Mesendoderm (in vitro differentiated cells): ENCODE results near the gene DERA.
A peak's percentile ranks its signal among the peaks of the same experiment; 100 is the strongest.

ENCODE experiments used
- DNase-seq: peaks from one replicate; pipeline ENCODE4 v3.0.0; 2013
- H2AK5ac ChIP-seq: 2 replicates; pipeline ENCODE4 v1.6.1; 2013; ENCODE audit warnings: low read length, inconsistent platforms
- H2BK120ac ChIP-seq: 2 replicates; pipeline ENCODE4 v1.6.1; 2013; ENCODE audit warnings: low read depth, mild to moderate bottlenecking, low read length, moderate library complexity, mixed read lengths
- H2BK15ac ChIP-seq: replicated peaks from 2 replicates; pipeline ENCODE4 v1.6.1; 2013; ENCODE audit warnings: low read depth, mild to moderate bottlenecking, moderate library complexity
- H2BK5ac ChIP-seq: 2 replicates; pipeline ENCODE4 v1.6.1; 2013; ENCODE audit warnings: low read length, inconsistent platforms
- H3K18ac ChIP-seq: 2 replicates; pipeline ENCODE4 v1.6.1; 2013; ENCODE audit warnings: mild to moderate bottlenecking, low read length, mixed read lengths
- H3K23ac ChIP-seq: one replicate; pipeline ENCODE4 v1.6.1; 2013; ENCODE audit warnings: low read length
- H3K27ac ChIP-seq: 2 replicates; pipeline ENCODE4 v1.5.1; 2013; ENCODE audit warnings: low read depth, mild to moderate bottlenecking, inconsistent platforms, low read length, moderate library complexity
- H3K27me3 ChIP-seq: 2 replicates; pipeline ENCODE4 v1.6.1; 2013; ENCODE audit warnings: low read length, control low read depth, mild to moderate bottlenecking, inconsistent platforms; ENCODE audit not compliant: insufficient read depth, poor library complexity
- H3K36me3 ChIP-seq: 2 replicates; pipeline ENCODE4 v1.6.1; 2013; ENCODE audit warnings: low read length, inconsistent platforms; ENCODE audit not compliant: control insufficient read depth, insufficient read depth
- H3K4ac ChIP-seq: one replicate; pipeline ENCODE4 v1.6.1; 2013; ENCODE audit warnings: low read depth, mild to moderate bottlenecking, low read length, moderate library complexity
- H3K4me1 ChIP-seq: 2 replicates; pipeline ENCODE4 v1.6.1; 2013; ENCODE audit warnings: low read depth, low read length, inconsistent platforms; ENCODE audit not compliant: control insufficient read depth
- H3K4me2 ChIP-seq: 2 replicates; pipeline ENCODE4 v1.6.1; 2013; ENCODE audit warnings: low read length
- H3K4me3 ChIP-seq: 2 replicates; pipeline ENCODE4 v1.5.1; 2013; ENCODE audit warnings: mild to moderate bottlenecking, low read length
- H3K56ac ChIP-seq: one replicate; pipeline ENCODE4 v1.6.1; 2013; ENCODE audit warnings: low read length
- H3K79me1 ChIP-seq: 2 replicates; pipeline ENCODE4 v1.6.1; 2013; ENCODE audit warnings: low read length, inconsistent platforms
- H3K79me2 ChIP-seq: 2 replicates; pipeline ENCODE4 v1.6.1; 2013; ENCODE audit warnings: mild to moderate bottlenecking, low read length; ENCODE audit not compliant: control insufficient read depth, insufficient read depth
- H3K9ac ChIP-seq: 2 replicates; pipeline ENCODE4 v1.6.1; 2013; ENCODE audit warnings: low read length, inconsistent platforms
- H4K5ac ChIP-seq: one replicate; pipeline ENCODE4 v1.6.1; 2013; ENCODE audit warnings: low read length
- H4K8ac ChIP-seq: one replicate; pipeline ENCODE4 v1.6.1; 2013; ENCODE audit warnings: low read depth, mild to moderate bottlenecking, control low read depth, low read length, moderate library complexity
- WGBS: extraction: QIAGEN DNeasy Blood & Tissue Kit; methylation state at CpG from one replicate; pipeline ENCODE4 v1.1.7; 2013; ENCODE audit warnings: low lambda C conversion rate, missing lambda C conversion rate; ENCODE audit not compliant: insufficient coverage; ENCODE audit errors: extremely low coverage; 5-methylcytosine and 5-hydroxymethylcytosine counted together

Gene DERA

GRCh38 chr12:16070113-16070512 is 159.0 kb downstream of the DERA start:
- no peak overlapping the region for H3K9ac ChIP-seq
- H3K4ac ChIP-seq: no peak overlapping the region
- H3K4me1 ChIP-seq: no peaks in the 10 kb centered on the region
- H3K18ac ChIP-seq: no peak overlapping the region
- no peak overlapping the region for H4K8ac ChIP-seq
- no peak overlapping the region for H3K27ac ChIP-seq
- no peak overlapping the region for H3K4me2 ChIP-seq
- H2BK15ac ChIP-seq: no peak overlapping the region
- no peak overlapping the region for H2BK5ac ChIP-seq
- no peak overlapping the region for H4K5ac ChIP-seq
- no peak overlapping the region for H2AK5ac ChIP-seq
- no peaks in the 10 kb centered on the region for H3K36me3 ChIP-seq
- no peak for DNase-seq
- no peaks in the 10 kb centered on the region for H3K79me1 ChIP-seq
- no peak overlapping the region for H3K4me3 ChIP-seq
- no CpG with 5 or more reads among the region's 5 CpGs for WGBS
- H3K56ac ChIP-seq: no peak overlapping the region
- no peak overlapping the region for H3K23ac ChIP-seq
- H3K79me2 ChIP-seq: no peaks in the 10 kb centered on the region
- no peak overlapping the region for H2BK120ac ChIP-seq
- H3K27me3 ChIP-seq: no peaks in the 10 kb centered on the region

- H3K36me3 ChIP-seq: no peaks in the 10 kb centered on the region
- no peak overlapping the region for H3K23ac ChIP-seq
- no peak overlapping the region for H2BK120ac ChIP-seq
- no peak overlapping the region for H3K4ac ChIP-seq
- H3K79me1 ChIP-seq: no peaks in the 10 kb centered on the region
- no peak overlapping the region for H3K27ac ChIP-seq
- H2AK5ac ChIP-seq: no peak overlapping the region
- no peak for DNase-seq
- no peak overlapping the region for H3K56ac ChIP-seq
- H3K4me3 ChIP-seq: no peak overlapping the region
- H3K4me2 ChIP-seq: no peak overlapping the region
- no peak overlapping the region for H4K5ac ChIP-seq
- no peak overlapping the region for H3K9ac ChIP-seq
- no peaks in the 10 kb centered on the region for H3K79me2 ChIP-seq
- WGBS: no CpG with 5 or more reads among the region's 2 CpGs
- no peak overlapping the region for H2BK5ac ChIP-seq
- no peak overlapping the region for H4K8ac ChIP-seq
- H3K4me1 ChIP-seq: no peaks in the 10 kb centered on the region
- no peak overlapping the region for H2BK15ac ChIP-seq
- no peak overlapping the region for H3K18ac ChIP-seq
- no peaks in the 10 kb centered on the region for H3K27me3 ChIP-seq
Measured at GRCh38 chr12:16072678-16073077, 161.5 kb downstream of the DERA start.

DNA sequence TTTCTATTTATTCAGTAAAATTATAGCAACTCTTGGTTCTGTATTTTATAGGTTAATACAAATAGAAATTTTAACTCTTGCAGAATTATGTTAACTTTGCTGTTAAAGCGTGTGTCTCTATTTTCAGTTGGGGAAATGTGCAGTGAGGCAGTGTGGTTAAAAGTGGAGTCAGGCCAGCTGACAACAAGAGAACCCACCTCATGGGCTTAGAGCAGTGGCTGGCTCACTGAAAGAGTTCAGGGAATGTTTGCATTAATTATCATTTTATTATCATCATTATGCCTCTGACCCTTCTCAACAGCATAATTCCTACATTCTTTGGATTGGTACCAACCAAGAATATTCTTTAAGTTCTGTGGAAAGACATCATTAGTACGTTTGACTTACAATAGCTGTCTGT is 163.8 kb downstream of the DERA start:
- Histone ChIP-seq H3K27me3 (no peaks in the 10 kb centered on the region), H3K79me2 (no peaks in the 10 kb centered on the region), H3K36me3 (no peaks in the 10 kb centered on the region), H3K9ac (no peak overlapping the region), H2AK5ac (no peak overlapping the region), H3K4me2 (no peak overlapping the region), H3K23ac (no peak overlapping the region), H3K4me3 (no peak overlapping the region), H3K18ac (no peak overlapping the region), H2BK15ac (no peak overlapping the region), H3K27ac (no peak overlapping the region), H4K5ac (no peak overlapping the region), H2BK5ac (no peak overlapping the region), H3K4ac (no peak overlapping the region), H4K8ac (no peak overlapping the region), H3K56ac (no peak overlapping the region), H3K4me1 (no peaks in the 10 kb centered on the region), H2BK120ac (no peak overlapping the region), H3K79me1 (no peaks in the 10 kb centered on the region)
- WGBS: no CpG with 5 or more reads among the region's 2 CpGs
- no peak for DNase-seq

DNA sequence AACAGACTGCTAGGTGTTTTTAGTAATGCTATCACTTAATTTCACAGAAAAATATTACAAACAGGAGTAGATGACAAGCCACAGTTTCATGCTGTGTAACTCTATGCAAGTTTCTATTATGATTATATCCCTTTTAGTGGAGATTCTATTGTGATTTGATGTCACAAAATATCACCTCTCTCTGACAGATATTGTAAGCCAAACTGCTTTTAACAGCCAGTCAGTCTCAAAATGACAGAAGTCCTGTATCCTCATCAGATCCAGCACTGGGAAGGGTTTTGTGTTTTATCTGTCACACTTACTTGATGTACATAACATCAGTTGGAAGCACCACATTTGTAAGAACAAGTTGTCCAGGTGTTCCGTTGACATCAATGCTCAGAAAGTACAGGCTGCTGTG is 164.8 kb downstream of the DERA start:
- no peaks in the 10 kb centered on the region for H3K4me1 ChIP-seq
- no peak overlapping the region for H2BK120ac ChIP-seq
- no peak overlapping the region for H3K56ac ChIP-seq
- no peaks in the 10 kb centered on the region for H3K36me3 ChIP-seq
- H3K27ac ChIP-seq: no peak overlapping the region
- no peaks in the 10 kb centered on the region for H3K79me2 ChIP-seq
- DNase-seq: no peak
- H3K18ac ChIP-seq: no peak overlapping the region
- H3K27me3 ChIP-seq: no peaks in the 10 kb centered on the region
- H4K8ac ChIP-seq: no peak overlapping the region
- H3K23ac ChIP-seq: no peak overlapping the region
- no peak overlapping the region for H2BK15ac ChIP-seq
- no peak overlapping the region for H2AK5ac ChIP-seq
- no CpG with 5 or more reads among the region's 1 CpG for WGBS
- H3K4me2 ChIP-seq: no peak overlapping the region
- H3K9ac ChIP-seq: no peak overlapping the region
- no peak overlapping the region for H3K4ac ChIP-seq
- no peak overlapping the region for H3K4me3 ChIP-seq
- H2BK5ac ChIP-seq: no peak overlapping the region
- H3K79me1 ChIP-seq: no peaks in the 10 kb centered on the region
- H4K5ac ChIP-seq: no peak overlapping the region

DNA sequence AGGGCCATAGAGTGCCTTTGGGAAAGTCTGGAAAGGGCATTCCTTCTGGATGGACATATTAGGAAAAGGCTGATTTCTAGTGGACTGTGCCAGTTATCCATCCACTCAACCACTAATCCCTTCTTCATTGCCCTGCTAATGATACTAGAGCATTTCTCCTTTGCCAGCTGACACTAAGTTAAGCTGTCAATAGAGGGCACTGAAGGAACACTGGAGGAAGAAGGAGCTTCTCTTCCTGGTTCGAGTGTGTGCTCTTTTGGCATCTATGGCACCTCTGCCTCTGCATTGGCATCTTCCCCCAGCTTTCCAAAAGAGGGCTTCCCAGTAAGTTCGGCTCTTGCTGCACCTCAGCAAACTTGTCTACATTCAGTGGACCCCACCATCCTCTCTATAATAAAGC is 165.4 kb downstream of the DERA start:
- no peak overlapping the region for H4K8ac ChIP-seq
- H3K4ac ChIP-seq: no peak overlapping the region
- no peaks in the 10 kb centered on the region for H3K27me3 ChIP-seq
- no peak overlapping the region for H3K23ac ChIP-seq
- no peak overlapping the region for H3K56ac ChIP-seq
- no peak overlapping the region for H4K5ac ChIP-seq
- H3K4me3 ChIP-seq: no peak overlapping the region
- H2BK120ac ChIP-seq: no peak overlapping the region
- H3K79me1 ChIP-seq: no peaks in the 10 kb centered on the region
- H2BK5ac ChIP-seq: no peak overlapping the region
- H3K9ac ChIP-seq: no peak overlapping the region
- H3K4me1 ChIP-seq: no peaks in the 10 kb centered on the region
- WGBS: no CpG with 5 or more reads among the region's 2 CpGs
- no peaks in the 10 kb centered on the region for H3K79me2 ChIP-seq
- no peak overlapping the region for H2AK5ac ChIP-seq
- H3K4me2 ChIP-seq: no peak overlapping the region
- H3K36me3 ChIP-seq: no peaks in the 10 kb centered on the region
- H2BK15ac ChIP-seq: no peak overlapping the region
- no peak overlapping the region for H3K18ac ChIP-seq
- DNase-seq: peak; percentile 76
- H3K27ac ChIP-seq: no peak overlapping the region

DNA sequence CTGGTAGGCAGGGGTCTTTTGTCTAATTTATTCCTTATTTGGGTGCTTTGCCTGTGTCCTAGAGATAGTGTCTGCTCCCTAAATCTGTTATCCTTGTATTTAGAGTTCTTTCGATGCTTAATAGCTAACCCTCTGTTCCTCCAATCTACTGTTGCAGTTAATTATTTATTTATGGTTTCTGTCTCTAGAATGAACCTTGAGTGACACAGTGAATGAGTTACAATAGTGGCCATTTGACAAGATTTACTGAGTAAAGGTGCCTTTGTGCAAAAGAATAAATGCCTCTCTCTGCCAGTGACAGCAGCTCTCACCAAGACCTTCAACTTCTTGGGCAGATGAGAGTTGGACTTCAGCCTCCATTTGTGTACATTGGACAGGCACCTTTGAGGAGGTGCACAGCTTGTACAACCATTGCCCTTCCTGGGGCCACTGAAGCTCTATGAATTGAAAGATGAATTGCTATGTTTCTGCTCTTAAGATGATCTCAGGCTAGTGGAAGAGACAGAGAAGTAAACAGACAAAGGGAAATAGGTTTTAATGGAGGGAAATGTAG is 165.9 kb downstream of the DERA start:
- WGBS: no CpG with 5 or more reads among the region's 1 CpG
- no peak overlapping the region for H3K4me3 ChIP-seq
- no peaks in the 10 kb centered on the region for H3K79me2 ChIP-seq
- H3K4me1 ChIP-seq: no peaks in the 10 kb centered on the region
- H2BK120ac ChIP-seq: no peak overlapping the region
- no peak overlapping the region for H3K56ac ChIP-seq
- no peak overlapping the region for H3K18ac ChIP-seq
- H2BK5ac ChIP-seq: no peak overlapping the region
- H3K79me1 ChIP-seq: no peaks in the 10 kb centered on the region
- no peak overlapping the region for H2BK15ac ChIP-seq
- H3K4me2 ChIP-seq: no peak overlapping the region
- H3K23ac ChIP-seq: no peak overlapping the region
- no peak overlapping the region for H2AK5ac ChIP-seq
- no peaks in the 10 kb centered on the region for H3K27me3 ChIP-seq
- H3K4ac ChIP-seq: no peak overlapping the region
- no peak overlapping the region for H4K8ac ChIP-seq
- H4K5ac ChIP-seq: no peak overlapping the region
- H3K9ac ChIP-seq: no peak overlapping the region
- no peaks in the 10 kb centered on the region for H3K36me3 ChIP-seq
- DNase-seq: no peak
- H3K27ac ChIP-seq: no peak overlapping the region
